DOHH2 (cell line): ENCODE data around the gene SHISA5.
A peak's percentile ranks its signal among the peaks of the same experiment; 100 is the strongest.

Source experiments
- H3F3A ChIP-seq: fragments of 200-600 bp; sonication (generic), shearing (Covaris generic); 2 replicates; pipeline ENCODE4 v1.6.0; 2016; ENCODE audit warnings: antibody characterized with exemption, mild to moderate bottlenecking; ENCODE audit not compliant: control insufficient read depth, insufficient read depth
- H3K27ac ChIP-seq: fragments of 200-600 bp; sonication (generic); 2 replicates; pipeline ENCODE4 v1.5.1; 2014; ENCODE audit warnings: low read depth, mild to moderate bottlenecking, low read length, moderate library complexity
- H3K27me3 ChIP-seq: fragments of 200-600 bp; sonication (generic); 2 replicates; pipeline ENCODE4 v1.6.1; 2014; ENCODE audit warnings: mild to moderate bottlenecking, low read length, mixed read lengths; ENCODE audit not compliant: control insufficient read depth
- H3K36me3 ChIP-seq: fragments of 200-600 bp; sonication (generic); 2 replicates; pipeline ENCODE4 v1.6.1; 2014; ENCODE audit warnings: mild to moderate bottlenecking, low read length, moderate library complexity, mixed read lengths; ENCODE audit not compliant: control insufficient read depth
- H3K4me1 ChIP-seq: fragments of 200-600 bp; sonication (generic); 2 replicates; pipeline ENCODE4 v1.6.1; 2014; ENCODE audit warnings: mild to moderate bottlenecking, low read length, mixed read lengths; ENCODE audit not compliant: control insufficient read depth
- H3K4me2 ChIP-seq: fragments of 200-600 bp; sonication (generic); 2 replicates; pipeline ENCODE4 v1.6.0; 2014; ENCODE audit warnings: mild to moderate bottlenecking, low read length, moderate library complexity
- H3K4me3 ChIP-seq: fragments of 200-600 bp; sonication (generic); 2 replicates; pipeline ENCODE4 v1.5.1; 2014; ENCODE audit warnings: mild to moderate bottlenecking, low read length, mixed read lengths
- H3K79me2 ChIP-seq: fragments of 200-600 bp; sonication (generic); 2 replicates; pipeline ENCODE4 v1.6.1; 2014; ENCODE audit warnings: mild to moderate bottlenecking, low read length, mixed read lengths; ENCODE audit not compliant: control insufficient read depth
- H3K9me2 ChIP-seq: fragments of 200-600 bp; sonication (generic); replicated peaks from 2 replicates; pipeline ENCODE4 v1.6.1; 2014; ENCODE audit warnings: mild to moderate bottlenecking, low read length, mixed read lengths; ENCODE audit not compliant: control insufficient read depth
- H3K9me3 ChIP-seq: fragments of 200-600 bp; sonication (generic); 2 replicates; pipeline ENCODE4 v1.6.1; 2014; ENCODE audit warnings: antibody characterized with exemption, low read length, mixed read lengths; ENCODE audit not compliant: control insufficient read depth, insufficient read depth
- H4K20me1 ChIP-seq: fragments of 200-600 bp; sonication (generic); 2 replicates; pipeline ENCODE4 v1.6.0; 2014; ENCODE audit warnings: low read depth, mild to moderate bottlenecking, antibody characterized with exemption, low read length, moderate library complexity; ENCODE audit not compliant: control insufficient read depth, insufficient read depth
- CTCF ChIP-seq: fragments of 200-600 bp; sonication (generic); IDR thresholded peaks from one replicate; pipeline ENCODE4 v1.5.1; 2014; ENCODE audit warnings: antibody characterized with exemption, mild to moderate bottlenecking, low read depth, low read length; ENCODE audit not compliant: poor library complexity, severe bottlenecking
- EZH2phosphoT487 ChIP-seq: fragments of 200-600 bp; sonication (generic); IDR thresholded peaks from 2 replicates; pipeline ENCODE4 v1.6.1; 2017; ENCODE audit warnings: borderline replicate concordance, mild to moderate bottlenecking, antibody characterized with exemption, low read length, moderate library complexity, mixed read lengths

The SHISA5 gene

GRCh38 chr3:48434591-48435222 lies 69.3 kb downstream of the SHISA5 start:
- Histone ChIP-seq H3K4me2 (no peak overlapping the region), H3K27ac (no peak overlapping the region)

GRCh38 chr3:48433472-48434118 lies 70.4 kb downstream of the SHISA5 start:
- H3K9me2 ChIP-seq: no peaks in the 10 kb centered on the region
- no peaks in the 10 kb centered on the region for H3K9me3 ChIP-seq
- no peaks in the 10 kb centered on the region for H4K20me1 ChIP-seq
- H3K4me3 ChIP-seq: no peak overlapping the region
- H3K79me2 ChIP-seq: peaks cover 20% of the 10 kb centered on the region
- peaks cover 1% of the 10 kb centered on the region; the same call in 1 of the 2 replicates for H3F3A ChIP-seq
- no peak overlapping the region for H3K27ac ChIP-seq
- peaks cover 37% of the 10 kb centered on the region for H3K36me3 ChIP-seq
- H3K4me2 ChIP-seq: no peak overlapping the region
- peaks cover 37% of the 10 kb centered on the region for H3K4me1 ChIP-seq
- H3K27me3 ChIP-seq: peaks cover 4% of the 10 kb centered on the region
- TF ChIP-seq EZH2phosphoT487 (no peak), CTCF (no peak)

More at GRCh38 chr3:48434591-48435222, 69.3 kb downstream of the SHISA5 start:
- Histone ChIP-seq H3K4me3 (no peak overlapping the region), H3F3A (peaks cover 3% of the 10 kb centered on the region; the same call in 1 of the 2 replicates), H3K4me1 (peaks cover 44% of the 10 kb centered on the region), H3K27me3 (no peaks in the 10 kb centered on the region), H3K9me3 (no peaks in the 10 kb centered on the region), H3K36me3 (peaks cover 40% of the 10 kb centered on the region), H3K9me2 (no peaks in the 10 kb centered on the region), H4K20me1 (no peaks in the 10 kb centered on the region), H3K79me2 (peaks cover 31% of the 10 kb centered on the region)
- no peak for TF ChIP-seq CTCF
- no peak for TF ChIP-seq EZH2phosphoT487

GRCh38 chr3:48432411-48433371 lies 71.3 kb downstream of the SHISA5 start:
- H3K27ac ChIP-seq: no peak overlapping the region
- peaks cover 12% of the 10 kb centered on the region for H3K27me3 ChIP-seq
- TF ChIP-seq EZH2phosphoT487 (no peak), CTCF (peak; percentile 45)
- H3K4me2 ChIP-seq: no peak overlapping the region
- peaks cover 37% of the 10 kb centered on the region for H3K36me3 ChIP-seq
- no peaks in the 10 kb centered on the region for H4K20me1 ChIP-seq
- no peak overlapping the region for H3K4me3 ChIP-seq
- H3K9me2 ChIP-seq: no peaks in the 10 kb centered on the region
- H3K4me1 ChIP-seq: peaks cover 29% of the 10 kb centered on the region
- no peaks in the 10 kb centered on the region for H3F3A ChIP-seq
- no peaks in the 10 kb centered on the region for H3K9me3 ChIP-seq
- peaks cover 16% of the 10 kb centered on the region for H3K79me2 ChIP-seq
